SK-N-MC (cell line): Measurements from ENCODE around the gene PDSS2.

Experiments used
- EZH2 ChIP-seq: fragments of 200-600 bp; sonication (generic); IDR thresholded peaks from one replicate; pipeline ENCODE4 v1.6.1; 2017; ENCODE audit warnings: antibody characterized with exemption
- POLR2AphosphoS5 ChIP-seq: IDR thresholded peaks from 2 replicates; pipeline ENCODE4 v1.6.1; 2012; ENCODE audit warnings: mild to moderate bottlenecking, low read depth, low read length, borderline replicate concordance

- TF ChIP-seq EZH2 (no peak), POLR2AphosphoS5 (no peak)
These were observed 141.1 kb downstream of the PDSS2 start for GRCh38 chr6:107318100-107318736.
